HG03378 (cell line): Measurements from ENCODE around the gene PDCD10.
A peak's percentile ranks its signal among the peaks of the same experiment; 100 is the strongest.

Experiments used
- ATAC-seq: cut with Tn5 transposase; IDR thresholded peaks from one replicate; pipeline ENCODE4 v1.9.1; 2021; ENCODE audit warnings: mild to moderate bottlenecking, moderate library complexity; ENCODE audit not compliant: unreplicated experiment

Gene PDCD10

GRCh38 chr3:167684388-167684993, 50.2 kb downstream of the PDCD10 start:
- peak; percentile 91 for ATAC-seq

GRCh38 chr3:167679526-167679925, 55.2 kb downstream of the PDCD10 start:
- no peak for ATAC-seq

- no peak for ATAC-seq
These were observed 58.8 kb downstream of the PDCD10 start for GRCh38 chr3:167675848-167676247.

- no peak for ATAC-seq
These were observed 61.5 kb downstream of the PDCD10 start for GRCh38 chr3:167673221-167673620.

GRCh38 chr3:167671878-167672427, 62.7 kb downstream of the PDCD10 start:
- ATAC-seq = no peak

DNA sequence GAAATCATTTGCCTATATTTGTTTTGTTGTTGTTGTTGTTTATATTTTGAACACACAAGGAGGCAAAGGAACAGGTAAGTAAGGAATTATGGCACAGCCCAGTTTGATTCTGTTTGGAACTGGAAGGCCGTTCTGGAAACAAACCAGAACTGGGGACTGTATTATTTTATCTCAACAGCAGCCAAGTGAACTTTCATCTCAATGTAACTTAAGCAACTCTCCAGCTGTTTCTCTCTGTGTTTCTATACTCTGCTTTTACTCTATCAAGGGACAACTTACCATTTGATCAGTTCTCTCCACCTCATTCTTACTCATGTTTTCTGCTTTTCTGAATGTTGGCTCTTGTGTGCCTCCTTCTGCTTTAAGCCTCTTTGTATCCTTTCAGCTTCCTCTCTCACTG, 65.0 kb downstream of the PDCD10 start:
- ATAC-seq = no peak

GRCh38 chr3:167668651-167669050, 66.0 kb downstream of the PDCD10 start:
- ATAC-seq = no peak

GRCh38 chr3:167666563-167666962, 68.1 kb downstream of the PDCD10 start:
- no peak for ATAC-seq

DNA sequence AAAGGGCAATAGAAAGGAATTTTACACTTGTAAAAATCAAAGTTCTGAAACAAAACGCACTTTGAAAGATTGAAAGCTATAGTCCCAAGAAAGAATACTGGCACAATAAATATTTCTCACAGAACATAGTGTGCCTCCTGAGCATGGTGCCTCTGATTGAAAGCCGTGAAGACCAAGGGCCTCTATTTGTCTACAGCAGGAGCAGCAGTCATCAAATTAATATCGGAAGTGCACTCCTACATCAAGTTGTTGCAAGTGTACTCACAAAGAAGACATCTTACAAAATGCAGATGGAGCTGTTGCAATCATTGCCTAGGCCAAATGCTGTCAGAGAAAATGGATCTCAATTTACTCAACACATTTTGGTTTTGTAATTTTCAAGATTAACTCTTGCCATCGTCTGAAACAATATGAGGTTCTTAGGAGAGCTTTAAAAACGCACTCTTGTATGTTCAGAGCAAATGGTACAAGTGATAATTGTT, 71.7 kb downstream of the PDCD10 start:
- no peak for ATAC-seq

DNA sequence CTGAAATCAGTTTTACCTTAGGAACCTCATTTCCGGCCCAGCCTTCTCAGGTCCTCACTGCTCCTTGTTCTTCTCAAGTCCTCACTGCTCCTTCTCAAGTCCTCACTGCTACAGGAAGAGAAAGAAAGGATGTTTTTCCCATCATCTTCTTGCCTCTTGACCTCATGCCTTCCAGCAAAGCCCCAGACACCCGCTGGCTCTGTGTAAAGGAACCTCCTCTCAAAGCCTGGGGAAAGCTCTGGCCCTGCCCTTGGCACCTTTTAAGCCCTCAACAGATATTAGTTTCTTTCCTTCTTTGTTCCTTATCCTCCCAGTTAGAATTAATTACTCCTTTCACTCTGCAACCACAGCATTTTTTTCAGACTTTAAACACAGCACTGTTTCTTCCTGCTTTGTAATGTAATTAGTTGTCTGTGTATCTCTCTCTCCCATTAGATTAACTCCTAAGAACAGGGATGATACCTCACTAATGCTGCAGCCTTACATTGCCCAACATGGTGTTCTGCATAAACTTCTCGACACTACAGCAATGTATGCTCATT, 76.9 kb downstream of the PDCD10 start:
- no peak for ATAC-seq

GRCh38 chr3:167656821-167657220, 77.9 kb downstream of the PDCD10 start:
- ATAC-seq = no peak

DNA sequence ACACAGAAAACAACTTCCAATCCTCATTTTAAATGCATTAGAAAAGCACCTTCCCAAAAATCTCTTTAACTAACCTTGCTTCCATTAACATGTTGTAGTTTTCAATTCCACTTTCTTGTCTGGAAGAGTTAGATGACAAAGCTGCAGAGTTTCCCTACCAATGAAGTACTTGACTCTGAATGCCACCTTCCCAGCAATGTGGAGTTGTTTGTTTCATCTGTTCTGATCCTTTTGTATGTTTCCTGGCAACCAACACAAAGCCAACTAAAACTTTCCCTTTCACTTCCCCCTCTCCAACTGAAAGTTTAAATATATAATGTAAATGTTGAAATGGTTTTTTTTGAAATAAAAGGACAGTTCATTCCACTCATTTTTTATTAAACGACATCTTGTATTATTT, 80.9 kb downstream of the PDCD10 start, which contains the start of gene WDR49:
WDR49 (minus strand) TSS at position 183 of the 400 bp plus-strand sequence. CDS start 517 bp downstream, outside the sequence.
- ATAC-seq = no peak

DNA sequence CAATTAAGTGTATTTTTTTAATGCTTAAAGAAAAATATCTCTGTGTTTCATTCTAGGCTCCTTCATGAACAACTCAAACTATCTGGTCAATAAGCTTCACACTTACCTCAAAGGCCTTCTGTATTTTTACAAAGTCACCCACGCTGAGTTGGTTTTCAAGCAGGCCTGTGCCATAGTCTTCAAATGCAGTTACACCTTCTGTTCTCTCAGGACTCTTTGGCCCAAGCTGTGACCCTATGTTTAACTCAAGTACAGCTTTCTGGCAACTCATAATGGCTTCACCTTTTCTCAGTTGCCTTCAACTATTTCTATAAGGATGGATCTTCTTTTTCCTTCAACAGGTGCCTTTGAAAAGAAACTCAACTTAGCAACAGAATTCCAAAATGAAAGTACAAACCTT, 81.5 kb downstream of the PDCD10 start:
- ATAC-seq = no peak

GRCh38 chr3:167651826-167652225, 82.9 kb downstream of the PDCD10 start:
- no peak for ATAC-seq

DNA sequence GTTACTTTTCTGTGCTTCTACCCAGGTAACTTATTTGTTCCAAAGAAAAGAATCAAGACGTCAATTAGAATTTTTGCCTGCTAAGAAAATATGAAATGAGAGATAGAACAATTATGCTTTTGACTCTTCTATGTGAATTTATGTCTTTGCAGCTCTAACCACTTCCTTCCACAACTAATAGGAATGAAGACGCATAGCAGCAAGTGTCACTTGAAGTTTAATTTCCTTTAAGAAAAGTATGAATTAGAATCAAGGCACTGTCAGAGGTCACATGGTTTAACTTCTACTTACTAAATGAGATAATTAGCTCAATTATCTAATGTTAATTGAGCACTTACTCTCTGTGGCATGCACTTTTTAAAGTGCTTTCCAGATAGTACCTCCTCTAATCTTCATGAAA, 84.2 kb downstream of the PDCD10 start:
- ATAC-seq = no peak

GRCh38 chr3:167649746-167650145, 84.9 kb downstream of the PDCD10 start:
- no peak for ATAC-seq

- no peak for ATAC-seq
These were observed 90.1 kb downstream of the PDCD10 start for GRCh38 chr3:167644611-167645010.
